Fibroblast of villous mesenchyme (primary cell): ENCODE measurements around the gene GAS2L1. TPM values are rescaled to one million over a fixed set of nuclear protein-coding genes. Genes with fewer than 3 reads are reported as not detected.

Experiments
- DNase-seq: peaks from one replicate; pipeline ENCODE4 v3.0.0-alpha.2; 2010; ENCODE audit warnings: low read depth
- H3K4me3 ChIP-seq: 2 replicates; pipeline ENCODE4 v1.5.1; 2011; ENCODE audit warnings: low read depth, mild to moderate bottlenecking, low read length
- CTCF ChIP-seq: IDR thresholded peaks from 2 replicates; pipeline ENCODE4 v1.5.1; 2012; ENCODE audit warnings: low read depth, mild to moderate bottlenecking, low read length; ENCODE audit not compliant: insufficient read depth
- total RNA-seq: library from RNA; depleted of rRNA; stranded (reverse); fragments of >200 nt; gene quantifications from 2 replicates; pipeline ENCODE4 v1.2.3, GENCODE V29; 2012

The GAS2L1 gene
- total RNA-seq, 1 donor, result 16.4 TPM

GRCh38 chr22:29336751-29337490 is 30.5 kb downstream of the GAS2L1 start:
- H3K4me3 ChIP-seq, result no peak overlapping the region
- DNase-seq, result no peak
- no peak for TF ChIP-seq CTCF

GRCh38 chr22:29337631-29338284 is 31.3 kb downstream of the GAS2L1 start:
- H3K4me3 ChIP-seq, result no peak overlapping the region
- TF ChIP-seq CTCF, result no peak
- DNase-seq, result no peak

- no peak overlapping the region for H3K4me3 ChIP-seq
- no peak for TF ChIP-seq CTCF
- no peak for DNase-seq
These were observed 31.9 kb downstream of the GAS2L1 start for GRCh38 chr22:29338398-29338797.

- no peak for DNase-seq
- no peak for TF ChIP-seq CTCF
- H3K4me3 ChIP-seq, result no peak overlapping the region
These were observed 33.2 kb downstream of the GAS2L1 start for GRCh38 chr22:29339381-29340235.

- no peak for TF ChIP-seq CTCF
- no peak for DNase-seq
- H3K4me3 ChIP-seq, result no peak overlapping the region
These were observed 34.1 kb downstream of the GAS2L1 start for GRCh38 chr22:29340566-29340965.

- no peak for DNase-seq
- H3K4me3 ChIP-seq, result no peak overlapping the region
- TF ChIP-seq CTCF, result no peak
These were observed 34.8 kb downstream of the GAS2L1 start for GRCh38 chr22:29341056-29341848.
